SU-DHL-6 (cell line): ENCODE results near the gene OGG1.

ENCODE experiments used
- H2AFZ ChIP-seq: fragments of 200-600 bp; sonication (generic); 2 replicates; pipeline ENCODE4 v1.6.1; 2014; ENCODE audit warnings: low read depth, mild to moderate bottlenecking, moderate library complexity, mixed read lengths, antibody characterized with exemption, low read length; ENCODE audit not compliant: severe bottlenecking
- H3F3A ChIP-seq: fragments of 200-600 bp; shearing (Covaris generic); 2 replicates; pipeline ENCODE4 v1.6.0; 2016; ENCODE audit warnings: antibody characterized with exemption, mild to moderate bottlenecking; ENCODE audit not compliant: insufficient read depth
- H3K27ac ChIP-seq: fragments of 200-600 bp; sonication (generic); 2 replicates; pipeline ENCODE4 v1.5.1; 2016; ENCODE audit warnings: low read depth, mild to moderate bottlenecking, low read length, moderate library complexity, mixed read lengths
- H3K27me3 ChIP-seq: fragments of 200-600 bp; sonication (generic), shearing (Covaris generic); 2 replicates; pipeline ENCODE4 v1.6.0; 2014; ENCODE audit warnings: mild to moderate bottlenecking, low read length
- H3K36me3 ChIP-seq: fragments of 200-600 bp; sonication (generic); 2 replicates; pipeline ENCODE4 v1.6.1; 2014; ENCODE audit warnings: mild to moderate bottlenecking, low read length, mixed read lengths
- H3K4me2 ChIP-seq: fragments of 300-600, 200-600 bp; shearing (Covaris generic), sonication (generic); 2 replicates; pipeline ENCODE4 v1.6.0; 2014; ENCODE audit warnings: low read length, low read depth, mild to moderate bottlenecking; ENCODE audit not compliant: poor library complexity, severe bottlenecking
- H3K4me3 ChIP-seq: fragments of 200-600 bp; sonication (generic); 2 replicates; pipeline ENCODE4 v1.5.1; 2014; ENCODE audit warnings: antibody characterized with exemption, low read length, mild to moderate bottlenecking, mixed read lengths; ENCODE audit not compliant: insufficient read depth, poor library complexity, severe bottlenecking
- H3K79me2 ChIP-seq: fragments of 200-600 bp; sonication (generic); 2 replicates; pipeline ENCODE4 v1.6.1; 2014; ENCODE audit warnings: mild to moderate bottlenecking, low read length, moderate library complexity; ENCODE audit not compliant: insufficient read depth
- H3K9ac ChIP-seq: fragments of 200-600 bp; sonication (generic); 2 replicates; pipeline ENCODE4 v1.7.0; 2014; ENCODE audit warnings: mild to moderate bottlenecking, low read length
- H3K9me2 ChIP-seq: fragments of 200-600 bp; sonication (generic); replicated peaks from 2 replicates; pipeline ENCODE4 v1.6.1; 2014; ENCODE audit warnings: low read length; ENCODE audit not compliant: insufficient read depth
- H3K9me3 ChIP-seq: fragments of 200-600 bp; sonication (generic); 2 replicates; pipeline ENCODE4 v1.6.1; 2014; ENCODE audit warnings: low read length, mixed read lengths; ENCODE audit not compliant: insufficient read depth
- H4K20me1 ChIP-seq: fragments of 200-600 bp; sonication (generic); 2 replicates; pipeline ENCODE4 v1.6.1; 2014; ENCODE audit warnings: low read depth, mild to moderate bottlenecking, antibody characterized with exemption, low read length, moderate library complexity, mixed read lengths
- EZH2phosphoT487 ChIP-seq: fragments of 200-600 bp; sonication (generic), shearing (Covaris generic); conservative IDR thresholded peaks from 2 replicates; pipeline ENCODE4 v1.6.1; 2018; ENCODE audit warnings: mild to moderate bottlenecking, antibody characterized with exemption, low read length, moderate library complexity, mixed read lengths
- TF ChIP-seq, protein P1 (sequence below): fragments of 200-600 bp; sonication (generic); IDR thresholded peaks from one replicate; pipeline ENCODE4 v1.5.1; 2017; ENCODE audit warnings: antibody characterized with exemption, mild to moderate bottlenecking, low read length, moderate library complexity; ENCODE audit not compliant: insufficient read depth, poor library complexity, severe bottlenecking

OGG1 gene

DNA sequence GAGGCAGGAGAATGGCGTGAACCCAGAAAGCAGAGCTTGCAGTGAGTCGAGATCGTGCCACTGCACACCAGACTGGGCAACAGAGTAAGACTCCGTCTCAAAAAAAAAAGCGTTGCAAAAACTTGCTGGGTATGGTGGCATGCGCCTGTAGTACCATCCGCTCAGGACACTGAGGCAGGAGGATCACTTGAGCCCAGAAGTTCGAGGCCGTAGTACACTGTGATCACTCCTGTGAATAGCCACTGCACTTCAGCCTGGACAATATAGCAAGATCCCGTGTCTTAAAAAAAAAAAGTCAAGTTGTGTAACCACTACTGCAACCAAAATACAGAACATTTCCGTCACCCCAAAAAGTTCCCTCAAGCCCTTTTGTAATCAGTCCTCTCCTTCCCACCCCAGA, 44.6 kb downstream of the OGG1 start:
- Histone ChIP-seq H3K27me3 (no peaks in the 10 kb centered on the region), H3F3A (0 out of 2 replicates have a peak, but pooled peaks cover 4% of the 10 kb centered on the region), H3K4me2 (peak overlapping the region; percentile 89), H3K9ac (no peak overlapping the region), H3K36me3 (peaks cover 14% of the 10 kb centered on the region), H2AFZ (no peak overlapping the region), H3K79me2 (peaks cover 55% of the 10 kb centered on the region), H3K4me3 (no peak overlapping the region), H3K9me2 (no peaks in the 10 kb centered on the region), H3K9me3 (no peaks in the 10 kb centered on the region), H4K20me1 (peaks cover 11% of the 10 kb centered on the region; the same call in 1 of the 2 replicates), H3K27ac (no peak overlapping the region)
- no peak for TF ChIP-seq EZH2phosphoT487

DNA sequence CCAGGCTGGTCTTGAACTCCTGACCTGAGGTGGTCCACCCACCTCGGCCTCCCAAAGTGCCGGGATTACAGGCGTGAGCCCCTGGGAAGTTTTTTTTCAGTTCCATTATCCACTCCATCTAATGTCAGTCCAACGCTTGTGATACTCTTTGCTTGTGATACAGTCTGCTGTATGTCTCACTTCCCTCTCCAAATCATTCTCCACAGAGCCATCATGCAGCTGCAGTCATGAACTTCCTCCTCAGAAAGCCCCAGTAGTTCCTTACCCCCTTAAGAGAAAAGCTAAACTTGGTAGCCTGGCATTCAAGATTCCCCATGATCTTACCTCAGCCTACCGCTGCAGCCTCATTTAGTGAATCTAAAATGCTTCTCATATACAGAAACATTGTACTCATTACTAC, 45.5 kb downstream of the OGG1 start:
- Histone ChIP-seq H2AFZ (no peak overlapping the region), H3K4me3 (no peak overlapping the region), H3K4me2 (no peak overlapping the region), H3K9me2 (no peaks in the 10 kb centered on the region), H3K27ac (no peak overlapping the region), H3K36me3 (peaks cover 21% of the 10 kb centered on the region), H3K9me3 (no peaks in the 10 kb centered on the region), H3F3A (0 out of 2 replicates have a peak, but pooled peaks cover 4% of the 10 kb centered on the region), H3K9ac (no peak overlapping the region), H3K79me2 (peaks cover 55% of the 10 kb centered on the region), H3K27me3 (no peaks in the 10 kb centered on the region), H4K20me1 (peaks cover 11% of the 10 kb centered on the region; the same call in 1 of the 2 replicates)
- no peak for TF ChIP-seq EZH2phosphoT487
- TF ChIP-seq, protein P1, sequence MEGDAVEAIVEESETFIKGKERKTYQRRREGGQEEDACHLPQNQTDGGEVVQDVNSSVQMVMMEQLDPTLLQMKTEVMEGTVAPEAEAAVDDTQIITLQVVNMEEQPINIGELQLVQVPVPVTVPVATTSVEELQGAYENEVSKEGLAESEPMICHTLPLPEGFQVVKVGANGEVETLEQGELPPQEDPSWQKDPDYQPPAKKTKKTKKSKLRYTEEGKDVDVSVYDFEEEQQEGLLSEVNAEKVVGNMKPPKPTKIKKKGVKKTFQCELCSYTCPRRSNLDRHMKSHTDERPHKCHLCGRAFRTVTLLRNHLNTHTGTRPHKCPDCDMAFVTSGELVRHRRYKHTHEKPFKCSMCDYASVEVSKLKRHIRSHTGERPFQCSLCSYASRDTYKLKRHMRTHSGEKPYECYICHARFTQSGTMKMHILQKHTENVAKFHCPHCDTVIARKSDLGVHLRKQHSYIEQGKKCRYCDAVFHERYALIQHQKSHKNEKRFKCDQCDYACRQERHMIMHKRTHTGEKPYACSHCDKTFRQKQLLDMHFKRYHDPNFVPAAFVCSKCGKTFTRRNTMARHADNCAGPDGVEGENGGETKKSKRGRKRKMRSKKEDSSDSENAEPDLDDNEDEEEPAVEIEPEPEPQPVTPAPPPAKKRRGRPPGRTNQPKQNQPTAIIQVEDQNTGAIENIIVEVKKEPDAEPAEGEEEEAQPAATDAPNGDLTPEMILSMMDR: no peak

DNA sequence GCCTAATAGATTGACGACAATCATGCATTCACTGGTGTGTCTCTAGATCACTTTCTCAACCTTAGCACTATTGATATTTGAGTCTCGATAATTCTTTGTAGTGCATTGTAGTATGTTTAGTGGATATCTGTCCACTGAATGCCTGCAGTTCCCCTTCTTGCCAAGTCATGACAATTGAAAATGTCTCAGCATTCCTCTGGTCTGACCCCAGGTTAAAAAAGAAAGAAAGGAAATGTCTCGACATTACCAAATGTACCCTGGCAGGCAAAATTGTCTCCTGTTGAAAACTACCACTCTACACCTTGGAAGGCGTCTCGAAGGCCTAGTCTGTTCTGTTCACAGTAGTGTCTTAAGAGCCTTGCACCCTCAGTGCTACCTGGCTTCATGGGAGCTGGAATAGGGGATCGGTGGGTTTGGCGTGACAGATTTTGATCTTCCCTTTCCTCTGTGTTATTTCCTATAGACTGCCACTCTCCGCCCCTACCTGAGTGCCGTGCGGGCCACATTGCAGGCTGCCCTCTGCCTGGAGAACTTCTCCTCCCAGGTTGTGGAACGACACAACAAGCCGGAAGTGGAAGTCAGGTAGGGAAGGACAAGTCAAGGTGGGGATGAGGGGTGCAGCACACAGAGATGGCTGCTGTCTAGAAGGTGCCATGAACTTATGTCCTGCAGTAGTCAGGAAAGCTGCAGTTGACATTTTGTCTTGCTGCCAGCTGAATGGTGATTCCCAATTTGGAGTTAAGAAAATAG, 47.6 kb downstream of the OGG1 start:
- Histone ChIP-seq H3K9me3 (no peaks in the 10 kb centered on the region), H3K27ac (no peak overlapping the region), H3K9me2 (no peaks in the 10 kb centered on the region), H3K27me3 (no peaks in the 10 kb centered on the region), H3K4me3 (no peak overlapping the region), H3K4me2 (no peak overlapping the region), H3F3A (no peaks in the 10 kb centered on the region), H3K36me3 (peaks cover 31% of the 10 kb centered on the region), H2AFZ (no peak overlapping the region), H4K20me1 (peaks cover 11% of the 10 kb centered on the region; the same call in 1 of the 2 replicates), H3K9ac (no peak overlapping the region), H3K79me2 (peaks cover 47% of the 10 kb centered on the region)
- TF ChIP-seq, protein P1: no peak
- TF ChIP-seq EZH2phosphoT487: no peak

DNA sequence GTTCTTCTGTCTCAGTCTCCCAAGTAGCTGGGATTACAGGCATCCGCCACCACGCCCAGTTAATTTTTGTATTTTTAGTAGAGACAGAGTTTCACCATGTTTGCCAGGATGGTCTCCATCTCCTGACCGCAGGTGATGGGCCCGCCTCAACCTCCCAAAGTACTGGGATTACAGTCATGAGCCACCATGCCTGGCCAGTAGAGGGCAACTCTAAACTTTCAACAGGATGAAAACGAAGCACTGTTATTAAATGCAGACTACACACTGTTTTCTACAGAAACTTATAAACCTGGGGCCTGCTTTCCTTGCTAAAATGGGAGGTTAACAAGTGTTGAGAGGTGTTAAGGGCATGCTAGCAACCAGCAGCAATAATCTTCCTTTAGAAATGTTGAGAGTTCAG, 50.8 kb downstream of the OGG1 start:
- Histone ChIP-seq H2AFZ (no peak overlapping the region), H3K4me2 (no peak overlapping the region), H3K9ac (no peak overlapping the region), H3K9me3 (no peaks in the 10 kb centered on the region), H3K9me2 (no peaks in the 10 kb centered on the region), H3K4me3 (no peak overlapping the region), H3K79me2 (peaks cover 21% of the 10 kb centered on the region), H4K20me1 (0 out of 2 replicates have a peak, but pooled peaks cover 6% of the 10 kb centered on the region), H3K36me3 (peaks cover 41% of the 10 kb centered on the region), H3F3A (no peaks in the 10 kb centered on the region), H3K27ac (no peak overlapping the region), H3K27me3 (no peaks in the 10 kb centered on the region)
- no peak for TF ChIP-seq EZH2phosphoT487
- TF ChIP-seq, protein P1: peak; percentile 19
